ENCODE measurements around the gene HSPB9. TPM values are rescaled to one million over a fixed set of nuclear protein-coding genes. Genes with fewer than 3 reads are reported as not detected.

HSPB9 gene
- total RNA-seq, 1 donor from 2014 or later: not detected

GRCh38 chr17:42129109-42129837, 6.7 kb downstream of the HSPB9 start:
- H3K36me3 ChIP-seq: peaks cover 51 to 61% of the 10 kb centered on the region in 2 donors
- peaks cover 0 to 18% of the 10 kb centered on the region in 2 donors for H3K4me1 ChIP-seq
- H3K27me3 ChIP-seq: no peaks in the 10 kb centered on the region
- TF ChIP-seq CTCF (IDR thresholded peaks at IDR 0.05): no peak
- DNase-seq (ENCODE audit: low spot score in 2 of 2): no peak
- intact Hi-C loops (cut with DNase I): no loop called here
- no peak overlapping the region for H3K4me3 ChIP-seq
- peak overlapping the region; percentile 10 to 13 for H3K27ac ChIP-seq
- no peaks in the 10 kb centered on the region for H3K9me3 ChIP-seq

GRCh38 chr17:42130310-42130936, 7.8 kb downstream of the HSPB9 start:
- H3K36me3 ChIP-seq: peaks cover 48 to 50% of the 10 kb centered on the region in 2 donors

GRCh38 chr17:42131232-42131631, 8.6 kb downstream of the HSPB9 start:
- Histone ChIP-seq H3K4me3 (no peak overlapping the region), H3K4me1 (peaks cover 0 to 18% of the 10 kb centered on the region in 2 donors), H3K36me3 (peaks cover 40 to 42% of the 10 kb centered on the region in 2 donors), H3K27me3 (no peaks in the 10 kb centered on the region), H3K9me3 (no peaks in the 10 kb centered on the region), H3K27ac (peak overlapping the region; percentile 27 to 36)
- no peak for DNase-seq (ENCODE audit: low spot score in 2 of 2)
- intact Hi-C loops (cut with DNase I): no loop called here
- TF ChIP-seq CTCF (IDR thresholded peaks at IDR 0.05): no peak

More at GRCh38 chr17:42130310-42130936, 7.8 kb downstream of the HSPB9 start:
- H3K4me1 ChIP-seq: peaks cover 0 to 18% of the 10 kb centered on the region in 2 donors
- peak overlapping the region; percentile 27 to 36 for H3K27ac ChIP-seq
- TF ChIP-seq CTCF (IDR thresholded peaks at IDR 0.05): no peak
- H3K27me3 ChIP-seq: no peaks in the 10 kb centered on the region
- intact Hi-C loops (cut with DNase I): no loop called here
- no peaks in the 10 kb centered on the region for H3K9me3 ChIP-seq
- H3K4me3 ChIP-seq: no peak overlapping the region
- no peak for DNase-seq (ENCODE audit: low spot score in 2 of 2)

GRCh38 chr17:42131981-42132432, 9.4 kb downstream of the HSPB9 start:
- Histone ChIP-seq H3K4me1 (peaks cover 0 to 18% of the 10 kb centered on the region in 2 donors), H3K36me3 (peaks cover 33 to 38% of the 10 kb centered on the region in 2 donors), H3K27ac (peak overlapping the region in 1 of 2 donors; percentile 27), H3K27me3 (no peaks in the 10 kb centered on the region), H3K9me3 (no peaks in the 10 kb centered on the region), H3K4me3 (no peak overlapping the region)
- no peak for TF ChIP-seq CTCF (IDR thresholded peaks at IDR 0.05)
- intact Hi-C loops (cut with DNase I): no loop called here
- no peak for DNase-seq (ENCODE audit: low spot score in 2 of 2)

GRCh38 chr17:42132941-42133340, 10.3 kb downstream of the HSPB9 start:
- TF ChIP-seq CTCF (IDR thresholded peaks at IDR 0.05): no peak
- no peak for DNase-seq (ENCODE audit: low spot score in 2 of 2)
- H3K4me1 ChIP-seq: peaks cover 0 to 18% of the 10 kb centered on the region in 2 donors
- no peaks in the 10 kb centered on the region for H3K9me3 ChIP-seq
- H3K27me3 ChIP-seq: no peaks in the 10 kb centered on the region
- intact Hi-C loops (cut with DNase I): no loop called here
- H3K4me3 ChIP-seq: no peak overlapping the region
- peaks cover 24 to 28% of the 10 kb centered on the region in 2 donors for H3K36me3 ChIP-seq
- H3K27ac ChIP-seq: peak overlapping the region; percentile 34 to 37

Measured in ascending aorta (tissue), 2 donors.